Aorta (tissue), 5 donors: ENCODE results near the gene TEX2. TPM values are rescaled to one million over a fixed set of nuclear protein-coding genes. Genes with fewer than 3 reads are reported as not detected.
A peak's percentile ranks its signal among the peaks of the same experiment; 100 is the strongest.

Experiments
- ATAC-seq: fragments of 200-7000 bp; cut with Tn5 transposase; one replicate; pipeline ENCODE4 v1.9.1; 2022; ENCODE audit warnings: moderate library complexity; ENCODE audit not compliant: low FRiP score
- DNase-seq, 2 donors: peaks; one replicate each; pipeline ENCODE4 v3.0.0-alpha.2; 2020
- H3K27ac ChIP-seq, 2 donors: one replicate each; pipeline ENCODE4 v1.5.1; 2013; ENCODE audit warnings: low read length in 2 of 2, mild to moderate bottlenecking in 2 of 2, moderate library complexity in 2 of 2, control low read depth in 1 of 2, inconsistent platforms in 1 of 2, low read depth in 1 of 2
- H3K27me3 ChIP-seq, 2 donors: one replicate each; pipeline ENCODE4 v1.6.1; 2013; ENCODE audit warnings: control low read depth in 1 of 2, low read length in 1 of 2, mild to moderate bottlenecking in 1 of 2, moderate library complexity in 1 of 2; ENCODE audit not compliant: insufficient read depth in 2 of 2, control insufficient read depth in 1 of 2
- H3K36me3 ChIP-seq, 2 donors: one replicate each; pipeline ENCODE4 v1.6.1; 2013; ENCODE audit warnings: control low read depth in 1 of 2, low read length in 1 of 2, mild to moderate bottlenecking in 1 of 2; ENCODE audit not compliant: insufficient read depth in 2 of 2, control insufficient read depth in 1 of 2
- H3K4me1 ChIP-seq, 2 donors: one replicate each; pipeline ENCODE4 v1.6.1; 2013; ENCODE audit warnings: low read length in 2 of 2, control low read depth in 1 of 2, mild to moderate bottlenecking in 1 of 2, moderate library complexity in 1 of 2; ENCODE audit not compliant: insufficient read depth in 2 of 2, control insufficient read depth in 1 of 2
- H3K4me3 ChIP-seq, 2 donors: one replicate each; pipeline ENCODE4 v1.5.1; 2013; ENCODE audit warnings: low read length in 2 of 2, control low read depth in 1 of 2, mild to moderate bottlenecking in 1 of 2
- H3K9me3 ChIP-seq: one replicate; pipeline ENCODE4 v1.6.1; 2013; ENCODE audit warnings: mild to moderate bottlenecking, low read length; ENCODE audit not compliant: control insufficient read depth
- WGBS, 2 donors: extraction: QIAGEN DNeasy Blood & Tissue Kit; methylation state at CpG; one replicate each; pipeline ENCODE4 v1.1.7; 2013; 5-methylcytosine and 5-hydroxymethylcytosine counted together
- intact Hi-C, 2 donors: fragments of 100-400 bp; cut with DNase I; formaldehyde crosslinking; loops; one replicate each; pipeline versions ENCODE4 v1.14.2 to v1.15.0; 2022
- polyA plus RNA-seq, 2 donors: library from polyadenylated mRNA; stranded (reverse); fragments of 200-250 nt; gene quantifications; one replicate each; pipeline ENCODE4 v1.2.3, GENCODE V29; 2013
- total RNA-seq, 2 donors: library from RNA; stranded (reverse); fragmentation: NEBNext Ultra II Directional; extraction: Animal tissue kit (Norgen Biotek cat#: 25700); gene quantifications; one replicate each; pipeline ENCODE4 v1.2.1, GENCODE V29; 2021
- donor health status: healthy with polysubstance abuse.
- donor health status: Bipolar disorder and iron deficiency.
- donor health status: DM: no; HTN: no; CAD: no.
- donor health status: DM: no; HTN: no; CAD: no.
- donor health status: DM: yes; HTN: yes; CAD: no.

Gene TEX2
- total and polyA plus RNA-seq, 4 donors, result 10.9 to 29.4 (median 24.2) TPM

DNA sequence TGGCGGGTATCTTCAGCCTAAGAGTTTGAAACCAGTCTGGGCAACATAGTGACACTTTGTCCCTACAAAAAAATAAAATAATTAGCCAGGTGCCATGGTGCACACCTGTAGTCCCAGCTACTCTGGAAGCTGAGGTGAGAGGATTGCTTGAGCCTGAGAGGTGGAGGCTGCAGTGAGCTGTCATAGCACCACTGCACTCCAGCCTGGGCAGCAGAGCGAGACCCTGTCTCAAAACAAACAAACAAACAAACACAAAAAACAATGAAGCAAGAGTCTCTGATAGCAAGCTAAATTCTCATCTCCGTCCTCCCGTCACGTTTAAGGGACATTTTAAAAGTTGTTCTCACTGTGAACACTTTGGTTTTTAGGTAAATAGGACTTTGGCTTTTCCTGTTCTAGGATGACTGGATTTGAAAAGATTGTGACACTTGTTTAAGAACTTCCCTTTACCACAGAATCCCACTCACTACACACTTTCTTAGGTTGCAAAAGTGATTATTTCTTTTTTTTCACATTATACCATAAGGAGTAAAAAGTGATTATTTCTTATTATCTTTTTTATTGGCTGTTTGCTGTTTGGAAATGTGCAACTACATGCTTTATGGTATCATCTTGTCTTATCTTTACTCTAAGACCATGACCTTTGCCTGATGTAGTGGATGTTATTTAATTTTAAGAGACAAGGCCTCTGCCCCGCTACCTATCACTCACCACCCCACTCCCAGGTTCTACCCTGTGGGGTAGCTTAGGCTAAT, 128.7 kb downstream of the TEX2 start:
- no peak overlapping the region for H3K4me3 ChIP-seq
- H3K27ac ChIP-seq, result no peak overlapping the region
- 88 to 92% methylated on average over 6 of the region's 6 CpGs for WGBS, 2 donors
- no peaks in the 10 kb centered on the region for H3K4me1 ChIP-seq
- DNase-seq, result no peak
- intact Hi-C loops, result loop anchor here (5.0 kb wide), 4 partner anchors 72 to 287 kb away; partner anchors contain the start of gene GH1 (in 1 of the 2)
- ATAC-seq, result no peak
- no peaks in the 10 kb centered on the region for H3K9me3 ChIP-seq
- H3K36me3 ChIP-seq, result no peaks in the 10 kb centered on the region
- peaks cover 0 to 1% of the 10 kb centered on the region in 2 donors for H3K27me3 ChIP-seq

GRCh38 chr17:64133546-64134215, 129.4 kb downstream of the TEX2 start:
- 40% methylated on average over 8 of the region's 8 CpGs for WGBS, 2 donors
- H3K27ac ChIP-seq, result no peak overlapping the region
- no peak overlapping the region for H3K4me3 ChIP-seq
- H3K36me3 ChIP-seq, result no peaks in the 10 kb centered on the region
- DNase-seq, result no peak
- intact Hi-C loops, result loop anchor here (5.0 kb wide), 4 partner anchors 71 to 286 kb away; partner anchors contain the start of gene GH1 (in 1 of the 2)
- no peaks in the 10 kb centered on the region for H3K4me1 ChIP-seq
- H3K9me3 ChIP-seq, result no peaks in the 10 kb centered on the region
- peaks cover 0 to 1% of the 10 kb centered on the region in 2 donors for H3K27me3 ChIP-seq
- no peak for ATAC-seq

DNA sequence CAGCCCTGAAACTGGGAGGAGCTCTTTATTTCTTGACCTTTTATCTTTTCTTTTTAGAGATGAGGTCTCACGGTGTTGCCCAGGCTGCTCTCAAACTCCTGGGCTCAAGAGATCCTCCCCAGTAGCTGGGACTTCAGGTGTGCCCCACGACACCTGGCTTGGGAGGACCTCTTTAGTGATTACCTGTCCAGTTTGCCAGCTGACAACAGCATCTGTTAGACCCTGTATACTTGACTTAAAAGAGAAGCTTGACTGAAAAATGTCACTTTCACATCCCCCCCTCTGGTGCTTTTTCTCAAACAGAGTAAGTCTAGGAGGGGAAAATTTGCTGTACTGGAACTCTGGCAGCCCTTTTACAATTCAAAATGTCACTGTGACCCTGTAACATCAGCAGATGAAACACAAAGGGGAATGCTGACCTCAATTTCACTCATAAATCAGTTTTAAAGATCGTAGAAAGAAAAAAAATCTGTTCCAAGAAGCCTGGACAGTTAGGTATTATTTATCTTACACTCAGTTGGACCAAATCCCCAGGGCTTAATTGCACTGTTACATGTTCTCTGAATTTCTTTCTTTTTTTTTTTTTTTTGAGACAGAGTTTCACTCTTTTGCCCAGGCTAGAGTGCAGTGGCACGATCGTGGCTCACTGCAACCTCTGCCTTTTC, 131.3 kb downstream of the TEX2 start:
- H3K4me1 ChIP-seq, result no peaks in the 10 kb centered on the region
- ATAC-seq (no peak), DNase-seq (no peak)
- no peak overlapping the region for H3K4me3 ChIP-seq
- intact Hi-C loops, result loop anchor here (2.0 to 5.0 kb wide), 5 partner anchors 69 to 284 kb away; partner anchors contain the start of gene GH1 (in 1 of the 2)
- H3K27me3 ChIP-seq, result peaks cover 0 to 1% of the 10 kb centered on the region in 2 donors
- H3K36me3 ChIP-seq, result no peaks in the 10 kb centered on the region
- WGBS, 2 donors, result 84% methylated on average over 5 of the region's 5 CpGs
- H3K9me3 ChIP-seq, result no peaks in the 10 kb centered on the region
- no peak overlapping the region for H3K27ac ChIP-seq

GRCh38 chr17:64130559-64131001, 132.5 kb downstream of the TEX2 start:
- Histone ChIP-seq H3K4me3 (peak overlapping the region in 1 of 2 donors; percentile 5), H3K9me3 (no peaks in the 10 kb centered on the region), H3K27me3 (peaks cover 0 to 1% of the 10 kb centered on the region in 2 donors), H3K4me1 (no peaks in the 10 kb centered on the region), H3K27ac (peak overlapping the region in 1 of 2 donors; percentile 69), H3K36me3 (no peaks in the 10 kb centered on the region)
- ATAC-seq (peak; percentile 8), DNase-seq (peak; percentile 79 to 80)
- 24 to 25% methylated on average over 24 of the region's 24 CpGs for WGBS, 2 donors
- intact Hi-C loops, result loop anchor here (2.0 to 5.0 kb wide), 5 partner anchors 68 to 283 kb away; partner anchors contain the start of gene GH1 (in 1 of the 2)

DNA sequence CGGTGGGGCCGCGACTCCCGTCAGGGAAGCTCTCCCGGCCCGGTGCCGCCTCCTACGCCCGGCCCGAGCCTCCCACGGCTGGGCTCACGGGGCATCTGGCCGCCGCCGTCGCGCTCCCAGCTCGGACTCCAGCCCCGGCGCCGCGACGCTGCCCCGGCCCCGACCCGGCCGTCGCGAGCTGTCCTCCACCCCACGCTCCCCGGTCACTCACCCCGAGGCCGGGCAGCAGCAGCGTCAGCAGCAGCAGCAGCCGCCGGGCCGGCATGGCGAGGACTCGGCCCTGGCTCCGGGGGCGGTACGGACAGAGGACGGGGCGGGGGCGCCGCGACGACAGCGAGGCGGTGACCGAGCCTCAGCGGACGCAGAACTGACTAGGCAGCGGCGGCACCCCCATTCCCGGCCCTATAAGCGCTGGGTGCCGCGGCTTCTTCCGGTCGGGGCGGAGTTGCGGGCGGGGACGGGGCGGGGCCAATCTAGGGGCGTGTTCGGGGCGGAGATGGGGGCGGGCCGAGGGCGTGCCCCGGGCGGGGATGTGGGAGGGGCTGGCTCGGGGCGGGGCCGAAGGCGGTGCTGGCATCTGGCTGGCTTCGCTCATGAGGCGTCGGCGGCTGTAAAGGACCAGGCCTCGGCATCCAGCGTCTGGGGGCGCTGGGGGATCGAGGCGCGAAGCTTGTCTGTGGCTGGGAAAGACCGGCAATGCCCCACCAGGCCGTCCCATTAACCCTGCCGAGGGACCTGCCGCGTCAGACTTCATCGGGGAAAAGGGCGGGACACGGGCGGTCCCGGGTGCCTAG, 133.1 kb downstream of the TEX2 start, which contains the start of gene ERN1:
ERN1 (minus strand) TSS at position 380 of the 794 bp plus-strand sequence; CDS start at position 265, 115 bp downstream.
- WGBS, 2 donors, result 1% methylated on average over 55 to 98 of the region's 98 CpGs
- intact Hi-C loops, result loop anchor here (2.0 to 5.0 kb wide), 5 partner anchors 68 to 283 kb away; partner anchors contain the start of gene GH1 (in 1 of the 2)

GRCh38 chr17:64129515-64129764, 133.6 kb downstream of the TEX2 start:
- intact Hi-C loops, result no loop called here
- WGBS, 2 donors, result 0 to 1% methylated on average over 31 of the region's 31 CpGs
- Histone ChIP-seq H3K27me3 (peaks cover 0 to 1% of the 10 kb centered on the region in 2 donors), H3K27ac (peak overlapping the region; percentile 91 to 98), H3K4me1 (no peaks in the 10 kb centered on the region), H3K9me3 (no peaks in the 10 kb centered on the region), H3K36me3 (no peaks in the 10 kb centered on the region), H3K4me3 (peak overlapping the region; percentile 46 to 92)
- DNase-seq (no peak), ATAC-seq (no peak)

More for the DNA sequence above, 133.1 kb downstream of the TEX2 start, which contains the start of gene ERN1:
- peak; percentile 98 for ATAC-seq
- H3K27me3 ChIP-seq, result peaks cover 0 to 1% of the 10 kb centered on the region in 2 donors
- DNase-seq, result peak; percentile 96 to 98
- H3K9me3 ChIP-seq, result no peaks in the 10 kb centered on the region
- H3K27ac ChIP-seq, result peak within 1 kb of the TSS; percentile 91 to 98
- H3K36me3 ChIP-seq, result no peaks in the 10 kb centered on the region
- H3K4me1 ChIP-seq, result no peaks in the 10 kb centered on the region
- peak within 1 kb of the TSS; percentile 46 to 92 for H3K4me3 ChIP-seq

DNA sequence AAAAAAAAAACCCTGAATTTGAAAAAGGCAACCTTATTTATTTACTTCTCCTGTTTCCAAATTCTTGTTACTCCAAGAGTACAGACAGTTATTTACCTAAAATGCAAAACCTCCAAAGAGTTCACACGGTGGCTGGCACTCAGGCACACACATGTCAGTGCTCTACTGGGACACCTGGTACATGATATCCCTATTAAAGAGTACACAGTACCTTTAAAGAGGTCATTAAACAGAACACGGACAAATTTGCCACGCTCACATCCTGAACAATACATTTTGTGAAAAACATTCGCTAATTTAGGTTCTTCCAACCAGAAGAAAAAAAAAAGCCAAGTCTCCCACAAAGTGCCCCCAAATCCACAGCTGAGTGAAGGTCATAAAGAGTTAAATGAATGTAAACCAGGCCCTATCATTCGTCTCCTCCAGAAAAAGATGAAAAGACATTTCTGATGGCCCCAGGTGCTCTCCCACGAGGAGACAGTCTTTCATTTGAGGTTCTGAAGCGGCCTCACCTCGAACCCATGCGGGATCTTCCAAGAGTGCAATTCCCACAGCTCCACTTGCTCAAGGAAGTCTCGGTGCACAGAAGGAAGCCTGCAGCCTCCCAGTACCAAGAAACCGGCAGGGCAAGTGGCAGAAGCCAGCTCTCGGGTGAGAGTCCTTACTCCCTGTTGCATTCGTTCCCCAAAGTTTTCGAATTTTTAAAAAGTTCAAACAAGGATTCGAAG, 134.1 kb downstream of the TEX2 start:
- peak overlapping the region; percentile 46 to 92 for H3K4me3 ChIP-seq
- no peaks in the 10 kb centered on the region for H3K36me3 ChIP-seq
- ATAC-seq (no peak), DNase-seq (peak in 1 of 2 donors; percentile 58)
- H3K9me3 ChIP-seq, result no peaks in the 10 kb centered on the region
- H3K27me3 ChIP-seq, result peaks cover 0 to 1% of the 10 kb centered on the region in 2 donors
- peak overlapping the region; percentile 91 to 98 for H3K27ac ChIP-seq
- H3K4me1 ChIP-seq, result no peaks in the 10 kb centered on the region
- intact Hi-C loops, result no loop called here
- WGBS, 2 donors, result 8% methylated on average over 15 of the region's 15 CpGs
